IMR-90 (cell line): Measurements from ENCODE around the gene BOLA1.

Experiments
- CHD1 ChIP-seq: IDR thresholded peaks from 2 replicates; pipeline ENCODE4 v1.6.1; 2012; ENCODE audit warnings: low read depth, low read length, improper control_type of control experiment
- CTCF ChIP-seq: conservative IDR thresholded peaks from 2 replicates; pipeline ENCODE4 v1.5.1; 2012; ENCODE audit warnings: mild to moderate bottlenecking, low read depth, low read length, improper control_type of control experiment
- POLR2A ChIP-seq: IDR thresholded peaks from 2 replicates; pipeline ENCODE4 v1.6.1; 2012; ENCODE audit warnings: mild to moderate bottlenecking, low read depth, low read length
- RFX5 ChIP-seq: IDR thresholded peaks from 2 replicates; pipeline ENCODE4 v1.8.0; 2012; ENCODE audit warnings: low read depth, mild to moderate bottlenecking, low read length, moderate library complexity
- USF2 ChIP-seq: fragments of 150-350 bp; IDR thresholded peaks from 2 replicates; pipeline ENCODE4 v1.6.1; 2017; ENCODE audit warnings: mild to moderate bottlenecking, antibody characterized with exemption, low read length, low read depth

DNA sequence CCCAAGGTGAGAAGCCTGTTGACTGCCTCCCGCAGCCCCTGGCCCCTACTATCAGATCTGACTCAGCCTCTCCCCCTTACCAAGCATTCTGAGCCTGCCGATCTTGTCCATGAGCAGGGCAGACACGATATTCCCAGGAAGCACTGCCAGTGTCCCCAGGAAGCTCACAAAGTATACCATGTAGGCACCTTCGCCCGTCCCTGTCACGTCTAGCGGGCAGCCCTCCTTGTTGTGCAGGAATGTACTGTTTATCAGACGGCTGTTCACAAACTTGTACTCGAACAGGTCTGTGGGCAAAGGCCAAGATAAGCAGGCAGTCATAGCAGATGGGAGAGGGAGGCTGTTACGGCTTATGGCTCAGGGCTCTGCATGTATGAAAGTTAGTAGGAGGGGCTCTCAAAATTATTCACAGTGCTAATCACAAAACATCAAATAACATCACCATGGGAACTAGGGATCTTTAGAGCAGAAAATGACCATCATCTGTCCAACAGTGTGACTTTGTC lies 7.3 kb downstream of the BOLA1 start:
- TF ChIP-seq CTCF (no peak), CHD1 (no peak), USF2 (no peak), POLR2A (no peak), RFX5 (no peak)
